HepG2 (cell line): ENCODE measurements around the gene DLST. TPM values are rescaled to one million over a fixed set of nuclear protein-coding genes. Genes with fewer than 3 reads are reported as not detected.

Experiments used
- FOXC1 ChIP-seq: sonication (generic); formaldehyde crosslinking; IDR thresholded peaks from 2 replicates; pipeline ENCODE4 v1.8.0; 2022; ENCODE audit warnings: mild to moderate bottlenecking, missing genetic modification reagents, borderline replicate concordance
- GATA4 ChIP-seq: sonication (generic); IDR thresholded peaks from 2 replicates; pipeline ENCODE4 v1.6.1; 2016; ENCODE audit warnings: antibody characterized with exemption, low read depth, borderline replicate concordance
- NR2F2 ChIP-seq: IDR thresholded peaks from 2 replicates; pipeline ENCODE4 v1.6.1; 2012; ENCODE audit warnings: low read depth, inconsistent platforms, borderline replicate concordance
- RAD21 ChIP-seq: fragments of 450-650 bp; formaldehyde crosslinking; IDR thresholded peaks from 2 replicates; pipeline ENCODE4 v1.5.0; 2020; ENCODE audit warnings: mild to moderate bottlenecking
- SALL1 ChIP-seq: sonication (generic); formaldehyde crosslinking; IDR thresholded peaks from 2 replicates; pipeline ENCODE4 v1.8.0; 2022; ENCODE audit warnings: mild to moderate bottlenecking, missing genetic modification reagents
- STAT5B ChIP-seq: sonication (generic); formaldehyde crosslinking; IDR thresholded peaks from 2 replicates; pipeline ENCODE4 v1.4.0; 2020; ENCODE audit warnings: missing genetic modification reagents
- ZBTB42 ChIP-seq: sonication (generic); formaldehyde crosslinking; IDR thresholded peaks from 2 replicates; pipeline ENCODE4 v1.5.0; 2020; ENCODE audit warnings: mild to moderate bottlenecking, missing genetic modification reagents
- ZBTB7B ChIP-seq: sonication (generic); formaldehyde crosslinking; IDR thresholded peaks from 2 replicates; pipeline ENCODE4 v1.4.0; 2020; ENCODE audit warnings: missing genetic modification reagents
- ZBTB8A ChIP-seq: sonication (generic); formaldehyde crosslinking; IDR thresholded peaks from 2 replicates; pipeline ENCODE4 v1.4.0; 2020; ENCODE audit warnings: mild to moderate bottlenecking, low read depth, missing genetic modification reagents, borderline replicate concordance
- ZFAT ChIP-seq: sonication (generic); formaldehyde crosslinking; conservative IDR thresholded peaks from 2 replicates; pipeline ENCODE4 v1.8.1; 2023; ENCODE audit warnings: missing genetic modification reagents, inconsistent platforms
- ZFP90 ChIP-seq: sonication (generic); formaldehyde crosslinking; IDR thresholded peaks from 2 replicates; pipeline ENCODE4 v1.8.0; 2022; ENCODE audit warnings: missing genetic modification reagents, mild to moderate bottlenecking, inconsistent platforms, borderline replicate concordance
- ZNF136 ChIP-seq: sonication (generic); formaldehyde crosslinking; IDR thresholded peaks from 2 replicates; pipeline ENCODE4 v1.8.1; 2022; ENCODE audit warnings: low read depth, mild to moderate bottlenecking, moderate library complexity, missing genetic modification reagents
- ZNF205 ChIP-seq: IDR thresholded peaks from 2 replicates; pipeline ENCODE4 v1.6.1; 2018; ENCODE audit warnings: missing biosample characterization, missing genetic modification reagents
- ZNF230 ChIP-seq: sonication (generic); formaldehyde crosslinking; IDR thresholded peaks from 2 replicates; pipeline ENCODE4 v1.4.0; 2020; ENCODE audit warnings: mild to moderate bottlenecking, missing genetic modification reagents
- ZNF280D ChIP-seq: sonication (generic); formaldehyde crosslinking; IDR thresholded peaks from 2 replicates; pipeline ENCODE4 v1.5.1; 2020; ENCODE audit warnings: mild to moderate bottlenecking, missing genetic modification reagents
- ZNF766 ChIP-seq: sonication (generic); formaldehyde crosslinking; IDR thresholded peaks from 2 replicates; pipeline ENCODE4 v1.5.0; 2020; ENCODE audit warnings: missing genetic modification reagents, borderline replicate concordance
- polyA plus RNA-seq, 8 experiments: library from polyadenylated mRNA; depleted of rRNA in 3 of 8; stranded (reverse) in 7 of 8; unstranded in 1 of 8; fragments of >200 nt; fragmentation: Illumina TruSeq in 4 of 8; extraction: Trizol in 4 of 8; gene quantifications; 2 replicates each; pipeline versions ENCODE4 v1.2.1 to v1.2.3, GENCODE V29; 2011 to 2016; ENCODE audit warnings: low read depth in 4 of 8, missing spikeins in 1 of 8, mixed read lengths in 1 of 8; ENCODE audit not compliant: insufficient read depth in 1 of 8
- total RNA-seq, 5 experiments: library from RNA; depleted of rRNA; stranded (reverse); fragments of >200 nt; fragmentation: Illumina TruSeq; extraction: Trizol; gene quantifications; 2 replicates each; pipeline ENCODE4 v1.2.3, GENCODE V29; 2016; ENCODE audit warnings: low read depth in 1 of 5
- TF ChIP-seq, protein P1 (sequence below): sonication (generic); formaldehyde crosslinking; IDR thresholded peaks from 2 replicates; pipeline ENCODE4 v1.4.0; 2020; ENCODE audit warnings: missing genetic modification reagents, borderline replicate concordance
- TF ChIP-seq, protein P2 (sequence below), 2 experiments: IDR thresholded peaks; 2 replicates each; pipeline ENCODE4 v1.6.1; 2011 to 2012; ENCODE audit warnings: low read length in 2 of 2, borderline replicate concordance in 1 of 2, low read depth in 1 of 2, mild to moderate bottlenecking in 1 of 2, moderate library complexity in 1 of 2
- TF ChIP-seq, protein P3 (sequence below): sonication (generic); formaldehyde crosslinking; IDR thresholded peaks from 2 replicates; pipeline ENCODE4 v1.5.0; 2020; ENCODE audit warnings: mild to moderate bottlenecking, missing genetic modification reagents, moderate library complexity

Gene DLST
- total and polyA plus RNA-seq, 2 of the 13 experiments (the other 11 are each of a cell fraction or from before 2014, with no cell fraction given) = 56.5 to 94.3 TPM

GRCh38 chr14:74860899-74861733 lies 20.6 kb upstream of the DLST start (continued):
- TF ChIP-seq ZNF280D = no peak
- TF ChIP-seq ZFP90 (CRISPR knock-in tag) = no peak
- no peak for TF ChIP-seq FOXC1 (CRISPR knock-in tag)
- peak; percentile 70 for TF ChIP-seq RAD21 (CRISPR knock-in tag)
- no peak for TF ChIP-seq NR2F2
- no peak for TF ChIP-seq GATA4
- TF ChIP-seq SALL1 (CRISPR knock-in tag) = 0 out of 2 replicates have a peak, but pooled peaks have one; percentile 19
- TF ChIP-seq, protein P1, sequence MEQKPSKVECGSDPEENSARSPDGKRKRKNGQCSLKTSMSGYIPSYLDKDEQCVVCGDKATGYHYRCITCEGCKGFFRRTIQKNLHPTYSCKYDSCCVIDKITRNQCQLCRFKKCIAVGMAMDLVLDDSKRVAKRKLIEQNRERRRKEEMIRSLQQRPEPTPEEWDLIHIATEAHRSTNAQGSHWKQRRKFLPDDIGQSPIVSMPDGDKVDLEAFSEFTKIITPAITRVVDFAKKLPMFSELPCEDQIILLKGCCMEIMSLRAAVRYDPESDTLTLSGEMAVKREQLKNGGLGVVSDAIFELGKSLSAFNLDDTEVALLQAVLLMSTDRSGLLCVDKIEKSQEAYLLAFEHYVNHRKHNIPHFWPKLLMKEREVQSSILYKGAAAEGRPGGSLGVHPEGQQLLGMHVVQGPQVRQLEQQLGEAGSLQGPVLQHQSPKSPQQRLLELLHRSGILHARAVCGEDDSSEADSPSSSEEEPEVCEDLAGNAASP (CRISPR knock-in tag) = no peak
- TF ChIP-seq, protein P2, sequence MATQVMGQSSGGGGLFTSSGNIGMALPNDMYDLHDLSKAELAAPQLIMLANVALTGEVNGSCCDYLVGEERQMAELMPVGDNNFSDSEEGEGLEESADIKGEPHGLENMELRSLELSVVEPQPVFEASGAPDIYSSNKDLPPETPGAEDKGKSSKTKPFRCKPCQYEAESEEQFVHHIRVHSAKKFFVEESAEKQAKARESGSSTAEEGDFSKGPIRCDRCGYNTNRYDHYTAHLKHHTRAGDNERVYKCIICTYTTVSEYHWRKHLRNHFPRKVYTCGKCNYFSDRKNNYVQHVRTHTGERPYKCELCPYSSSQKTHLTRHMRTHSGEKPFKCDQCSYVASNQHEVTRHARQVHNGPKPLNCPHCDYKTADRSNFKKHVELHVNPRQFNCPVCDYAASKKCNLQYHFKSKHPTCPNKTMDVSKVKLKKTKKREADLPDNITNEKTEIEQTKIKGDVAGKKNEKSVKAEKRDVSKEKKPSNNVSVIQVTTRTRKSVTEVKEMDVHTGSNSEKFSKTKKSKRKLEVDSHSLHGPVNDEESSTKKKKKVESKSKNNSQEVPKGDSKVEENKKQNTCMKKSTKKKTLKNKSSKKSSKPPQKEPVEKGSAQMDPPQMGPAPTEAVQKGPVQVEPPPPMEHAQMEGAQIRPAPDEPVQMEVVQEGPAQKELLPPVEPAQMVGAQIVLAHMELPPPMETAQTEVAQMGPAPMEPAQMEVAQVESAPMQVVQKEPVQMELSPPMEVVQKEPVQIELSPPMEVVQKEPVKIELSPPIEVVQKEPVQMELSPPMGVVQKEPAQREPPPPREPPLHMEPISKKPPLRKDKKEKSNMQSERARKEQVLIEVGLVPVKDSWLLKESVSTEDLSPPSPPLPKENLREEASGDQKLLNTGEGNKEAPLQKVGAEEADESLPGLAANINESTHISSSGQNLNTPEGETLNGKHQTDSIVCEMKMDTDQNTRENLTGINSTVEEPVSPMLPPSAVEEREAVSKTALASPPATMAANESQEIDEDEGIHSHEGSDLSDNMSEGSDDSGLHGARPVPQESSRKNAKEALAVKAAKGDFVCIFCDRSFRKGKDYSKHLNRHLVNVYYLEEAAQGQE (IDR thresholded peaks at IDR 0.05; ENCODE audit: borderline replicate concordance in 1 of 2, low read depth in 1 of 2, low read length in 2 of 2) = no peak
- no peak for TF ChIP-seq ZFAT (CRISPR knock-in tag)
- no peak for TF ChIP-seq ZNF766 (CRISPR knock-in tag)
- no peak for TF ChIP-seq ZBTB42 (CRISPR knock-in tag)
- no peak for TF ChIP-seq ZBTB7B (CRISPR knock-in tag)
- no peak for TF ChIP-seq ZNF205
- TF ChIP-seq STAT5B = no peak
- no peak for TF ChIP-seq ZBTB8A (CRISPR knock-in tag)
- no peak for TF ChIP-seq ZNF136 (CRISPR knock-in tag)
- TF ChIP-seq ZNF230 (CRISPR knock-in tag) = no peak
- TF ChIP-seq, protein P3, sequence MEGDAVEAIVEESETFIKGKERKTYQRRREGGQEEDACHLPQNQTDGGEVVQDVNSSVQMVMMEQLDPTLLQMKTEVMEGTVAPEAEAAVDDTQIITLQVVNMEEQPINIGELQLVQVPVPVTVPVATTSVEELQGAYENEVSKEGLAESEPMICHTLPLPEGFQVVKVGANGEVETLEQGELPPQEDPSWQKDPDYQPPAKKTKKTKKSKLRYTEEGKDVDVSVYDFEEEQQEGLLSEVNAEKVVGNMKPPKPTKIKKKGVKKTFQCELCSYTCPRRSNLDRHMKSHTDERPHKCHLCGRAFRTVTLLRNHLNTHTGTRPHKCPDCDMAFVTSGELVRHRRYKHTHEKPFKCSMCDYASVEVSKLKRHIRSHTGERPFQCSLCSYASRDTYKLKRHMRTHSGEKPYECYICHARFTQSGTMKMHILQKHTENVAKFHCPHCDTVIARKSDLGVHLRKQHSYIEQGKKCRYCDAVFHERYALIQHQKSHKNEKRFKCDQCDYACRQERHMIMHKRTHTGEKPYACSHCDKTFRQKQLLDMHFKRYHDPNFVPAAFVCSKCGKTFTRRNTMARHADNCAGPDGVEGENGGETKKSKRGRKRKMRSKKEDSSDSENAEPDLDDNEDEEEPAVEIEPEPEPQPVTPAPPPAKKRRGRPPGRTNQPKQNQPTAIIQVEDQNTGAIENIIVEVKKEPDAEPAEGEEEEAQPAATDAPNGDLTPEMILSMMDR (CRISPR knock-in tag) = peak; percentile 92
